H1 (cell line): ENCODE measurements around the gene HSH2D. TPM values are rescaled to one million over a fixed set of nuclear protein-coding genes. Genes with fewer than 3 reads are reported as not detected.

Source experiments
- CEBPB ChIP-seq: IDR thresholded peaks from 2 replicates; pipeline ENCODE4 v1.6.1; 2012; ENCODE audit warnings: low read depth, low read length
- CREB1 ChIP-seq: IDR thresholded peaks from 2 replicates; pipeline ENCODE4 v1.6.1; 2012; ENCODE audit warnings: inconsistent platforms
- JUN ChIP-seq: IDR thresholded peaks from 2 replicates; pipeline ENCODE4 v1.6.1; 2011; ENCODE audit warnings: low read depth, mild to moderate bottlenecking, improper control_type of control experiment, low read length
- KDM1A ChIP-seq: fragments of 200-600, 300-600 bp; sonication (generic); IDR thresholded peaks from 2 replicates; pipeline ENCODE4 v1.7.1; 2016; ENCODE audit warnings: mild to moderate bottlenecking, low read length, borderline replicate concordance
- polyA plus RNA-seq, 7 experiments: library from polyadenylated mRNA; depleted of rRNA in 3 of 7; stranded (reverse) in 5 of 7; unstranded in 2 of 7; fragments of >200 nt in 5 of 7; fragments of 200-250 nt in 2 of 7; gene quantifications; 1 replicate in 5 of 7; 2 replicates in 1 of 7; 4 replicates in 1 of 7; pipeline versions ENCODE4 v1.2.1 to v1.2.3, GENCODE V29; 2011 to 2013; ENCODE audit warnings: missing spikeins in 2 of 7, mixed read lengths in 2 of 7
- total RNA-seq: library from RNA; stranded (reverse); fragmentation: NEBNext Ultra II Directional; extraction: Animal tissue kit (Norgen Biotek cat#: 25700); gene quantifications from 2 replicates; pipeline ENCODE4 v1.2.1, GENCODE V29; 2021
- TF ChIP-seq, protein P1 (sequence below): IDR thresholded peaks from 2 replicates; pipeline ENCODE4 v1.6.1; 2012; ENCODE audit warnings: inconsistent platforms

HSH2D gene
- total and polyA plus RNA-seq, 2 of the 8 experiments (the other 6 are each of a cell fraction or from before 2014, with no cell fraction given) = 0.67 to 1.6 TPM

DNA sequence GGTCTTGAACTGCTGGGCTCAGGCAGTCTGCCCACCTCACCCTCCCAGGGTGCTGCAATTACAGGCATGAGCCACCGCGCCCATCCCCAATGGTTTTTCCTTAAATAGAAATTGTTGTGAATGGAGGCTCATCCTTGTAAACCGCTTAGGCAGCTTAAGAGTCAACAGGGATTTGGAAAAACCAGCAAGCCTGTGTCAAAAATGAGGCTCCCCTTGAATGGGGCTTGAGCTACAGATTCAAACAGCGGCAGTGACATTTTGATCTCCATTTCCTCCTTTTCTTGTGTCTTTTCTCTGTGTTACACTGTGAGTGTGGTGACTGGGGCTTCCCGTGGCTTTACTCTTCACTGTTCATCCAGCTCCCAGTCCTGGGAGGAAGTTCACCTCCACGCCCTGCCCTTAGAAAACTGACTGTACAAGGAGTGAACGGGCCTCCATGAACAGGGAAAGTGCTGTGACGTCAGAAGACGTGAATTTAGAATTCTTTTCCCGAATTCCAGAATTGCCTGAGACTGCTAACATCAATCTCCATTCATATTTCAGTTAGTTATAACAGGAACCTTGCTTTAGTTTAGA lies 47.1 kb upstream of the HSH2D start (continued):
- TF ChIP-seq JUN (no peak), KDM1A (no peak), CEBPB (no peak), CREB1 (no peak)
- TF ChIP-seq, protein P1, sequence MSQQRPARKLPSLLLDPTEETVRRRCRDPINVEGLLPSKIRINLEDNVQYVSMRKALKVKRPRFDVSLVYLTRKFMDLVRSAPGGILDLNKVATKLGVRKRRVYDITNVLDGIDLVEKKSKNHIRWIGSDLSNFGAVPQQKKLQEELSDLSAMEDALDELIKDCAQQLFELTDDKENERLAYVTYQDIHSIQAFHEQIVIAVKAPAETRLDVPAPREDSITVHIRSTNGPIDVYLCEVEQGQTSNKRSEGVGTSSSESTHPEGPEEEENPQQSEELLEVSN = no peak
